Measurements from ENCODE around the gene EXOC1L.

EXOC1L gene

GRCh38 chr4:55819634-55820033, at the start of gene EXOC1L:
TSS of gene EXOC1L (plus strand) at chr4:55819790. CDS start at chr4:55820027, 237 bp downstream.
- Histone ChIP-seq H3K9ac (ENCODE audit: low read depth in 1 of 2, low read length in 2 of 2) (no peak within 1 kb of the TSS), H3K36me3 (ENCODE audit: control insufficient read depth in 2 of 2, insufficient read depth in 2 of 2, low read length in 2 of 2) (no peaks in the 10 kb centered on the region), H3K4me3 (ENCODE audit: low read length in 2 of 2) (peak within 1 kb of the TSS in 1 of 2 donors; percentile 51), H3K4me1 (ENCODE audit: control insufficient read depth in 2 of 2, insufficient read depth in 2 of 2, low read length in 2 of 2) (no peaks in the 10 kb centered on the region), H3K27ac (ENCODE audit: low read depth in 2 of 2, low read length in 2 of 2) (peak within 1 kb of the TSS in 1 of 2 donors; percentile 22), H3K27me3 (ENCODE audit: control insufficient read depth in 2 of 2, insufficient read depth in 2 of 2, low read length in 2 of 2) (peaks cover 0 to 4% of the 10 kb centered on the region in 2 donors), H3K9me3 (ENCODE audit: control insufficient read depth in 2 of 2, low read length in 2 of 2) (no peaks in the 10 kb centered on the region)

- H3K9me3 ChIP-seq (ENCODE audit: control insufficient read depth in 2 of 2, low read length in 2 of 2), result no peaks in the 10 kb centered on the region
- H3K4me1 ChIP-seq (ENCODE audit: control insufficient read depth in 2 of 2, insufficient read depth in 2 of 2, low read length in 2 of 2), result no peaks in the 10 kb centered on the region
These were observed 48.9 kb upstream of the EXOC1L start for GRCh38 chr4:55770662-55771061.

GRCh38 chr4:55781341-55781740, 38.2 kb upstream of the EXOC1L start:
- H3K9ac ChIP-seq (ENCODE audit: low read depth in 1 of 2, low read length in 2 of 2), result no peak overlapping the region
- H3K27me3 ChIP-seq (ENCODE audit: control insufficient read depth in 2 of 2, insufficient read depth in 2 of 2, low read length in 2 of 2), result no peaks in the 10 kb centered on the region
- H3K4me1 ChIP-seq (ENCODE audit: control insufficient read depth in 2 of 2, insufficient read depth in 2 of 2, low read length in 2 of 2), result no peaks in the 10 kb centered on the region
- H3K4me3 ChIP-seq (ENCODE audit: low read length in 2 of 2), result no peak overlapping the region
- no peaks in the 10 kb centered on the region for H3K9me3 ChIP-seq (ENCODE audit: control insufficient read depth in 2 of 2, low read length in 2 of 2)
- H3K36me3 ChIP-seq (ENCODE audit: control insufficient read depth in 2 of 2, insufficient read depth in 2 of 2, low read length in 2 of 2), result no peaks in the 10 kb centered on the region
- H3K27ac ChIP-seq (ENCODE audit: low read depth in 2 of 2, low read length in 2 of 2), result no peak overlapping the region

More at GRCh38 chr4:55770662-55771061, 48.9 kb upstream of the EXOC1L start:
- Histone ChIP-seq H3K4me3 (ENCODE audit: low read length in 2 of 2) (no peak overlapping the region), H3K36me3 (ENCODE audit: control insufficient read depth in 2 of 2, insufficient read depth in 2 of 2, low read length in 2 of 2) (no peaks in the 10 kb centered on the region), H3K27me3 (ENCODE audit: control insufficient read depth in 2 of 2, insufficient read depth in 2 of 2, low read length in 2 of 2) (no peaks in the 10 kb centered on the region), H3K9ac (ENCODE audit: low read depth in 1 of 2, low read length in 2 of 2) (no peak overlapping the region), H3K27ac (ENCODE audit: low read depth in 2 of 2, low read length in 2 of 2) (no peak overlapping the region)

GRCh38 chr4:55781812-55782211, 37.8 kb upstream of the EXOC1L start:
- Histone ChIP-seq H3K9me3 (ENCODE audit: control insufficient read depth in 2 of 2, low read length in 2 of 2) (no peaks in the 10 kb centered on the region), H3K27me3 (ENCODE audit: control insufficient read depth in 2 of 2, insufficient read depth in 2 of 2, low read length in 2 of 2) (no peaks in the 10 kb centered on the region), H3K9ac (ENCODE audit: low read depth in 1 of 2, low read length in 2 of 2) (no peak overlapping the region), H3K4me1 (ENCODE audit: control insufficient read depth in 2 of 2, insufficient read depth in 2 of 2, low read length in 2 of 2) (no peaks in the 10 kb centered on the region), H3K27ac (ENCODE audit: low read depth in 2 of 2, low read length in 2 of 2) (no peak overlapping the region), H3K36me3 (ENCODE audit: control insufficient read depth in 2 of 2, insufficient read depth in 2 of 2, low read length in 2 of 2) (no peaks in the 10 kb centered on the region), H3K4me3 (ENCODE audit: low read length in 2 of 2) (no peak overlapping the region)

GRCh38 chr4:55783584-55783983, 36.0 kb upstream of the EXOC1L start:
- Histone ChIP-seq H3K4me3 (ENCODE audit: low read length in 2 of 2) (no peak overlapping the region), H3K9me3 (ENCODE audit: control insufficient read depth in 2 of 2, low read length in 2 of 2) (no peaks in the 10 kb centered on the region)

GRCh38 chr4:55784747-55785146, 34.8 kb upstream of the EXOC1L start:
- Histone ChIP-seq H3K4me3 (ENCODE audit: low read length in 2 of 2) (no peak overlapping the region), H3K27ac (ENCODE audit: low read depth in 2 of 2, low read length in 2 of 2) (no peak overlapping the region), H3K36me3 (ENCODE audit: control insufficient read depth in 2 of 2, insufficient read depth in 2 of 2, low read length in 2 of 2) (no peaks in the 10 kb centered on the region), H3K4me1 (ENCODE audit: control insufficient read depth in 2 of 2, insufficient read depth in 2 of 2, low read length in 2 of 2) (no peaks in the 10 kb centered on the region), H3K9ac (ENCODE audit: low read depth in 1 of 2, low read length in 2 of 2) (no peak overlapping the region), H3K27me3 (ENCODE audit: control insufficient read depth in 2 of 2, insufficient read depth in 2 of 2, low read length in 2 of 2) (no peaks in the 10 kb centered on the region), H3K9me3 (ENCODE audit: control insufficient read depth in 2 of 2, low read length in 2 of 2) (no peaks in the 10 kb centered on the region)

More at GRCh38 chr4:55783584-55783983, 36.0 kb upstream of the EXOC1L start:
- Histone ChIP-seq H3K9ac (ENCODE audit: low read depth in 1 of 2, low read length in 2 of 2) (no peak overlapping the region), H3K36me3 (ENCODE audit: control insufficient read depth in 2 of 2, insufficient read depth in 2 of 2, low read length in 2 of 2) (no peaks in the 10 kb centered on the region), H3K27ac (ENCODE audit: low read depth in 2 of 2, low read length in 2 of 2) (no peak overlapping the region), H3K27me3 (ENCODE audit: control insufficient read depth in 2 of 2, insufficient read depth in 2 of 2, low read length in 2 of 2) (no peaks in the 10 kb centered on the region), H3K4me1 (ENCODE audit: control insufficient read depth in 2 of 2, insufficient read depth in 2 of 2, low read length in 2 of 2) (no peaks in the 10 kb centered on the region)

- Histone ChIP-seq H3K9ac (ENCODE audit: low read depth in 1 of 2, low read length in 2 of 2) (no peak overlapping the region), H3K4me3 (ENCODE audit: low read length in 2 of 2) (no peak overlapping the region), H3K27me3 (ENCODE audit: control insufficient read depth in 2 of 2, insufficient read depth in 2 of 2, low read length in 2 of 2) (peaks cover 0 to 3% of the 10 kb centered on the region in 2 donors), H3K9me3 (ENCODE audit: control insufficient read depth in 2 of 2, low read length in 2 of 2) (no peaks in the 10 kb centered on the region), H3K4me1 (ENCODE audit: control insufficient read depth in 2 of 2, insufficient read depth in 2 of 2, low read length in 2 of 2) (no peaks in the 10 kb centered on the region), H3K27ac (ENCODE audit: low read depth in 2 of 2, low read length in 2 of 2) (no peak overlapping the region), H3K36me3 (ENCODE audit: control insufficient read depth in 2 of 2, insufficient read depth in 2 of 2, low read length in 2 of 2) (no peaks in the 10 kb centered on the region)
These were observed 27.9 kb upstream of the EXOC1L start for GRCh38 chr4:55791666-55792065.

- H3K27me3 ChIP-seq (ENCODE audit: control insufficient read depth in 2 of 2, insufficient read depth in 2 of 2, low read length in 2 of 2), result peaks cover 0 to 3% of the 10 kb centered on the region in 2 donors
- peak overlapping the region in 1 of 2 donors; percentile 33 for H3K4me3 ChIP-seq (ENCODE audit: low read length in 2 of 2)
- H3K36me3 ChIP-seq (ENCODE audit: control insufficient read depth in 2 of 2, insufficient read depth in 2 of 2, low read length in 2 of 2), result no peaks in the 10 kb centered on the region
- H3K9me3 ChIP-seq (ENCODE audit: control insufficient read depth in 2 of 2, low read length in 2 of 2), result no peaks in the 10 kb centered on the region
- no peak overlapping the region for H3K27ac ChIP-seq (ENCODE audit: low read depth in 2 of 2, low read length in 2 of 2)
- no peak overlapping the region for H3K9ac ChIP-seq (ENCODE audit: low read depth in 1 of 2, low read length in 2 of 2)
- no peaks in the 10 kb centered on the region for H3K4me1 ChIP-seq (ENCODE audit: control insufficient read depth in 2 of 2, insufficient read depth in 2 of 2, low read length in 2 of 2)
These were observed 26.1 kb upstream of the EXOC1L start for GRCh38 chr4:55793479-55793878.

GRCh38 chr4:55794053-55794452, 25.5 kb upstream of the EXOC1L start:
- no peaks in the 10 kb centered on the region for H3K36me3 ChIP-seq (ENCODE audit: control insufficient read depth in 2 of 2, insufficient read depth in 2 of 2, low read length in 2 of 2)
- no peaks in the 10 kb centered on the region for H3K4me1 ChIP-seq (ENCODE audit: control insufficient read depth in 2 of 2, insufficient read depth in 2 of 2, low read length in 2 of 2)
- H3K9me3 ChIP-seq (ENCODE audit: control insufficient read depth in 2 of 2, low read length in 2 of 2), result no peaks in the 10 kb centered on the region
- no peak overlapping the region for H3K4me3 ChIP-seq (ENCODE audit: low read length in 2 of 2)
- no peak overlapping the region for H3K27ac ChIP-seq (ENCODE audit: low read depth in 2 of 2, low read length in 2 of 2)
- H3K9ac ChIP-seq (ENCODE audit: low read depth in 1 of 2, low read length in 2 of 2), result no peak overlapping the region
- peaks cover 0 to 3% of the 10 kb centered on the region in 2 donors for H3K27me3 ChIP-seq (ENCODE audit: control insufficient read depth in 2 of 2, insufficient read depth in 2 of 2, low read length in 2 of 2)

- Histone ChIP-seq H3K9me3 (ENCODE audit: control insufficient read depth in 2 of 2, low read length in 2 of 2) (no peaks in the 10 kb centered on the region), H3K9ac (ENCODE audit: low read depth in 1 of 2, low read length in 2 of 2) (no peak overlapping the region), H3K27me3 (ENCODE audit: control insufficient read depth in 2 of 2, insufficient read depth in 2 of 2, low read length in 2 of 2) (peaks cover 0 to 3% of the 10 kb centered on the region in 2 donors)
These were observed 24.2 kb upstream of the EXOC1L start for GRCh38 chr4:55795341-55795740.

GRCh38 chr4:55801498-55801897, 18.1 kb upstream of the EXOC1L start:
- no peak overlapping the region for H3K27ac ChIP-seq (ENCODE audit: low read depth in 2 of 2, low read length in 2 of 2)
- H3K9ac ChIP-seq (ENCODE audit: low read depth in 1 of 2, low read length in 2 of 2), result no peak overlapping the region
- no peak overlapping the region for H3K4me3 ChIP-seq (ENCODE audit: low read length in 2 of 2)
- no peaks in the 10 kb centered on the region for H3K36me3 ChIP-seq (ENCODE audit: control insufficient read depth in 2 of 2, insufficient read depth in 2 of 2, low read length in 2 of 2)
- no peaks in the 10 kb centered on the region for H3K4me1 ChIP-seq (ENCODE audit: control insufficient read depth in 2 of 2, insufficient read depth in 2 of 2, low read length in 2 of 2)
- H3K27me3 ChIP-seq (ENCODE audit: control insufficient read depth in 2 of 2, insufficient read depth in 2 of 2, low read length in 2 of 2), result no peaks in the 10 kb centered on the region
- no peaks in the 10 kb centered on the region for H3K9me3 ChIP-seq (ENCODE audit: control insufficient read depth in 2 of 2, low read length in 2 of 2)

More at GRCh38 chr4:55795341-55795740, 24.2 kb upstream of the EXOC1L start:
- Histone ChIP-seq H3K36me3 (ENCODE audit: control insufficient read depth in 2 of 2, insufficient read depth in 2 of 2, low read length in 2 of 2) (no peaks in the 10 kb centered on the region), H3K27ac (ENCODE audit: low read depth in 2 of 2, low read length in 2 of 2) (no peak overlapping the region), H3K4me1 (ENCODE audit: control insufficient read depth in 2 of 2, insufficient read depth in 2 of 2, low read length in 2 of 2) (no peaks in the 10 kb centered on the region), H3K4me3 (ENCODE audit: low read length in 2 of 2) (no peak overlapping the region)
